NK-92 treated with Interleukin-12 subunit alpha and Interleukin-12 subunit beta, amount 100 ng/mL, for 24 hours (cell line): ENCODE measurements around the gene NEK6.

Experiments used
- DNase-seq: peaks from one replicate; lab custom pipeline; 2025; lab: John Stamatoyannopoulos, UW

Gene NEK6

GRCh38 chr9:124279531-124280175 is 21.9 kb downstream of the NEK6 start:
- no peak for DNase-seq

GRCh38 chr9:124280176-124280691 is 22.5 kb downstream of the NEK6 start:
- no peak for DNase-seq

GRCh38 chr9:124281931-124282371 is 24.2 kb downstream of the NEK6 start:
- no peak for DNase-seq

- no peak for DNase-seq
Measured at GRCh38 chr9:124282442-124283227, 24.9 kb downstream of the NEK6 start.

GRCh38 chr9:124283228-124283814 is 25.6 kb downstream of the NEK6 start:
- DNase-seq = no peak

GRCh38 chr9:124284237-124284831 is 26.6 kb downstream of the NEK6 start:
- no peak for DNase-seq

GRCh38 chr9:124284940-124285441 is 27.2 kb downstream of the NEK6 start:
- DNase-seq = no peak

- no peak for DNase-seq
Measured at GRCh38 chr9:124285490-124285889, 27.7 kb downstream of the NEK6 start.

- no peak for DNase-seq
Measured at GRCh38 chr9:124285903-124286291, 28.1 kb downstream of the NEK6 start.

GRCh38 chr9:124286292-124286931 is 28.7 kb downstream of the NEK6 start:
- DNase-seq = no peak

GRCh38 chr9:124290053-124290591 is 32.4 kb downstream of the NEK6 start:
- DNase-seq = no peak

- DNase-seq = no peak
Measured at GRCh38 chr9:124290743-124291554, 33.2 kb downstream of the NEK6 start.

GRCh38 chr9:124291801-124292396 is 34.1 kb downstream of the NEK6 start:
- DNase-seq = no peak

GRCh38 chr9:124292696-124293593 is 35.2 kb downstream of the NEK6 start:
- no peak for DNase-seq

GRCh38 chr9:124293718-124294506 is 36.2 kb downstream of the NEK6 start:
- DNase-seq = no peak

- no peak for DNase-seq
Measured at GRCh38 chr9:124295159-124295794, 37.5 kb downstream of the NEK6 start.

- DNase-seq = no peak
Measured at GRCh38 chr9:124296094-124296493, 38.3 kb downstream of the NEK6 start.
